ENCODE data around the gene ADAM19. TPM values are rescaled to one million over a fixed set of nuclear protein-coding genes. Genes with fewer than 3 reads are reported as not detected.

The ADAM19 gene
- total and polyA plus RNA-seq, 2 donors (not counting 1 experiment from before 2014, with no cell fraction given): 13.0 to 65.2 TPM

GRCh38 chr5:157509093-157509492 is 66.5 kb downstream of the ADAM19 start:
- H3K9ac ChIP-seq (ENCODE audit: insufficient read depth, low read length): no peak overlapping the region
- H3K27me3 ChIP-seq (ENCODE audit: control insufficient read depth, insufficient read depth, low read length): no peaks in the 10 kb centered on the region
- H3K27ac ChIP-seq (ENCODE audit: insufficient read depth, low read length): no peak overlapping the region
- no peak overlapping the region for H3K4me2 ChIP-seq (ENCODE audit: extremely low read depth, insufficient read depth, low read length)
- H2AFZ ChIP-seq (ENCODE audit: low read length): no peak overlapping the region
- H3K79me2 ChIP-seq (ENCODE audit: control insufficient read depth, insufficient read depth, low read length): no peaks in the 10 kb centered on the region
- no peaks in the 10 kb centered on the region for H3K9me3 ChIP-seq (ENCODE audit: control insufficient read depth, insufficient read depth, low read depth, low read length)
- H3K4me3 ChIP-seq (replicated peaks in 1 of 4; ENCODE audit: control extremely low read depth in 1 of 4, insufficient read depth in 1 of 4, low read depth in 3 of 4, low read length in 4 of 4): no peak overlapping the region
- no peak for TF ChIP-seq EZH2 (IDR thresholded peaks at IDR 0.05; ENCODE audit: low read length, missing control alignments)
- no peak for TF ChIP-seq CTCF (conservative IDR thresholded peaks at IDR 0.05 in 1 of 2, IDR thresholded peaks at IDR 0.05 in 1 of 2; ENCODE audit: low read depth in 1 of 2, low read length in 2 of 2)
- DNase-seq (ENCODE audit: low read depth in 2 of 2): no peak
- H3K4me1 ChIP-seq (ENCODE audit: control insufficient read depth, extremely low read depth, insufficient read depth, low read length): peaks cover 8% of the 10 kb centered on the region
- H3K36me3 ChIP-seq (ENCODE audit: control insufficient read depth, insufficient read depth, low read length): peaks cover 6% of the 10 kb centered on the region
- no peaks in the 10 kb centered on the region for H4K20me1 ChIP-seq (ENCODE audit: control insufficient read depth, extremely low read depth, insufficient read depth, low read length)

GRCh38 chr5:157506981-157507780 is 68.4 kb downstream of the ADAM19 start:
- no peak overlapping the region for H3K9ac ChIP-seq (ENCODE audit: insufficient read depth, low read length)
- H3K4me1 ChIP-seq (ENCODE audit: control insufficient read depth, extremely low read depth, insufficient read depth, low read length): peaks cover 6% of the 10 kb centered on the region
- H2AFZ ChIP-seq (ENCODE audit: low read length): no peak overlapping the region
- no peak overlapping the region for H3K4me2 ChIP-seq (ENCODE audit: extremely low read depth, insufficient read depth, low read length)
- no peaks in the 10 kb centered on the region for H3K27me3 ChIP-seq (ENCODE audit: control insufficient read depth, insufficient read depth, low read length)
- TF ChIP-seq EZH2 (IDR thresholded peaks at IDR 0.05; ENCODE audit: low read length, missing control alignments) (no peak), CTCF (conservative IDR thresholded peaks at IDR 0.05 in 1 of 2, IDR thresholded peaks at IDR 0.05 in 1 of 2; ENCODE audit: low read depth in 1 of 2, low read length in 2 of 2) (no peak)
- H3K4me3 ChIP-seq (replicated peaks in 1 of 4; ENCODE audit: control extremely low read depth in 1 of 4, insufficient read depth in 1 of 4, low read depth in 3 of 4, low read length in 4 of 4): no peak overlapping the region
- no peaks in the 10 kb centered on the region for H3K79me2 ChIP-seq (ENCODE audit: control insufficient read depth, insufficient read depth, low read length)
- no peak overlapping the region for H3K27ac ChIP-seq (ENCODE audit: insufficient read depth, low read length)
- peak; percentile 45 to 88 for DNase-seq (ENCODE audit: low read depth in 2 of 2)
- H3K9me3 ChIP-seq (ENCODE audit: control insufficient read depth, insufficient read depth, low read depth, low read length): no peaks in the 10 kb centered on the region
- H3K36me3 ChIP-seq (ENCODE audit: control insufficient read depth, insufficient read depth, low read length): peaks cover 4% of the 10 kb centered on the region
- H4K20me1 ChIP-seq (ENCODE audit: control insufficient read depth, extremely low read depth, insufficient read depth, low read length): no peaks in the 10 kb centered on the region

- Histone ChIP-seq H3K27ac (ENCODE audit: insufficient read depth, low read length) (no peak overlapping the region), H3K4me2 (ENCODE audit: extremely low read depth, insufficient read depth, low read length) (no peak overlapping the region), H3K4me3 (replicated peaks in 1 of 4; ENCODE audit: control extremely low read depth in 1 of 4, insufficient read depth in 1 of 4, low read depth in 3 of 4, low read length in 4 of 4) (no peak overlapping the region), H4K20me1 (ENCODE audit: control insufficient read depth, extremely low read depth, insufficient read depth, low read length) (no peaks in the 10 kb centered on the region), H3K9me3 (ENCODE audit: control insufficient read depth, insufficient read depth, low read depth, low read length) (no peaks in the 10 kb centered on the region), H2AFZ (ENCODE audit: low read length) (no peak overlapping the region), H3K27me3 (ENCODE audit: control insufficient read depth, insufficient read depth, low read length) (no peaks in the 10 kb centered on the region), H3K9ac (ENCODE audit: insufficient read depth, low read length) (no peak overlapping the region), H3K79me2 (ENCODE audit: control insufficient read depth, insufficient read depth, low read length) (no peaks in the 10 kb centered on the region), H3K36me3 (ENCODE audit: control insufficient read depth, insufficient read depth, low read length) (peaks cover 4% of the 10 kb centered on the region), H3K4me1 (ENCODE audit: control insufficient read depth, extremely low read depth, insufficient read depth, low read length) (peaks cover 2% of the 10 kb centered on the region)
- DNase-seq (ENCODE audit: low read depth in 2 of 2): peak; percentile 52 to 67
- no peak for TF ChIP-seq CTCF (conservative IDR thresholded peaks at IDR 0.05 in 1 of 2, IDR thresholded peaks at IDR 0.05 in 1 of 2; ENCODE audit: low read depth in 1 of 2, low read length in 2 of 2)
- TF ChIP-seq EZH2 (IDR thresholded peaks at IDR 0.05; ENCODE audit: low read length, missing control alignments): no peak
These were observed 69.4 kb downstream of the ADAM19 start for GRCh38 chr5:157506066-157506590.
